NCI-H82 treated with DMSO at 0.1 percent for 48 hours (cell line): ENCODE measurements around the gene FGFBP3.
"Not testable (repeated sequence)": the region's sequence is repeated elsewhere in the genome, so short reads cannot be mapped to it uniquely, and the experiment has no call there.

Experiments used
- DNase-seq: peaks from one replicate; lab custom pipeline; 2025; ENCODE audit not compliant: unreplicated experiment; lab: John Stamatoyannopoulos, UW

FGFBP3 gene

GRCh38 chr10:91901784-91902677, 7.3 kb downstream of the FGFBP3 start:
- no peak for DNase-seq

- DNase-seq, result no peak
Measured at GRCh38 chr10:91897421-91897820, 11.9 kb downstream of the FGFBP3 start.

GRCh38 chr10:91896212-91896756, 13.0 kb downstream of the FGFBP3 start:
- DNase-seq, result no peak

- not testable (repeated sequence) for DNase-seq
Measured at GRCh38 chr10:91894261-91894685, 15.0 kb downstream of the FGFBP3 start.

GRCh38 chr10:91893051-91893450, 16.2 kb downstream of the FGFBP3 start:
- no peak for DNase-seq

GRCh38 chr10:91891125-91892001, 17.9 kb downstream of the FGFBP3 start:
- no peak for DNase-seq

- DNase-seq, result no peak
Measured at GRCh38 chr10:91887272-91888076, 21.8 kb downstream of the FGFBP3 start.

- no peak for DNase-seq
Measured at GRCh38 chr10:91886954-91887271, 22.4 kb downstream of the FGFBP3 start.

- peak; percentile 77 for DNase-seq
Measured at GRCh38 chr10:91885362-91886079, 23.8 kb downstream of the FGFBP3 start.

- DNase-seq, result no peak
Measured at GRCh38 chr10:91884536-91884935, 24.8 kb downstream of the FGFBP3 start.

GRCh38 chr10:91883549-91884444, 25.5 kb downstream of the FGFBP3 start:
- no peak for DNase-seq

GRCh38 chr10:91880310-91880709, 29.0 kb downstream of the FGFBP3 start:
- DNase-seq, result no peak

- peak; percentile 89 for DNase-seq
Measured at GRCh38 chr10:91879515-91880170, 29.6 kb downstream of the FGFBP3 start.

- no peak for DNase-seq
Measured at GRCh38 chr10:91875779-91876178, 33.5 kb downstream of the FGFBP3 start.

GRCh38 chr10:91875156-91875555, 34.1 kb downstream of the FGFBP3 start:
- DNase-seq, result no peak

GRCh38 chr10:91865562-91866081, 43.7 kb downstream of the FGFBP3 start:
- no peak for DNase-seq

GRCh38 chr10:91864744-91865143, 44.5 kb downstream of the FGFBP3 start:
- no peak for DNase-seq

GRCh38 chr10:91864099-91864498, 45.2 kb downstream of the FGFBP3 start:
- no peak for DNase-seq
